ENCODE data around the gene CEACAM21. TPM values are rescaled to one million over a fixed set of nuclear protein-coding genes. Genes with fewer than 3 reads are reported as not detected.

Gene CEACAM21
- total and polyA plus RNA-seq, 3 donors from 2014 or later: 0.71 to 3.6 (median 1.3) TPM

DNA sequence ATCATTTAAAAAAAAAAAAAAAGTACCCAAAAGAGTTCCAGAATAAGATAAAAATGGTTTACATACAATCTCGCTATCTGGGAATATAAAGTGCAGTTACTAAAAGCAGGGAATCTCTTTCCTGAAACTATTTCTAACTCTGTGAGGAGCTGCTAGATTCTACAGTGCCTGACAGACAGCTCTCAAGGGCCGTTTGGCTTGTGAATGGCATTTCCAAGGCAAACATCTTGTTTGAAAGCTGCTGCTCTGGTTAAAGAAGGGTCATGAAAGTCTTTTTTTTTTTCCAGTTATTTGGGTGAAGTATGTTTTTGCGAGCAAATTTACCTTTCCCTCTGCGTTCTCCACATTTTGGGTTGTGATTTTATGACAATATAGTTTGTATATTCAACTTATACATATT is 29.0 kb upstream of the CEACAM21 start:
- no peak for DNase-seq
- intact Hi-C loops (cut with DNase I; ENCODE audit: low total_unique reads): no loop called here
- H3K27me3 ChIP-seq: no peaks in the 10 kb centered on the region
- TF ChIP-seq, protein P1, sequence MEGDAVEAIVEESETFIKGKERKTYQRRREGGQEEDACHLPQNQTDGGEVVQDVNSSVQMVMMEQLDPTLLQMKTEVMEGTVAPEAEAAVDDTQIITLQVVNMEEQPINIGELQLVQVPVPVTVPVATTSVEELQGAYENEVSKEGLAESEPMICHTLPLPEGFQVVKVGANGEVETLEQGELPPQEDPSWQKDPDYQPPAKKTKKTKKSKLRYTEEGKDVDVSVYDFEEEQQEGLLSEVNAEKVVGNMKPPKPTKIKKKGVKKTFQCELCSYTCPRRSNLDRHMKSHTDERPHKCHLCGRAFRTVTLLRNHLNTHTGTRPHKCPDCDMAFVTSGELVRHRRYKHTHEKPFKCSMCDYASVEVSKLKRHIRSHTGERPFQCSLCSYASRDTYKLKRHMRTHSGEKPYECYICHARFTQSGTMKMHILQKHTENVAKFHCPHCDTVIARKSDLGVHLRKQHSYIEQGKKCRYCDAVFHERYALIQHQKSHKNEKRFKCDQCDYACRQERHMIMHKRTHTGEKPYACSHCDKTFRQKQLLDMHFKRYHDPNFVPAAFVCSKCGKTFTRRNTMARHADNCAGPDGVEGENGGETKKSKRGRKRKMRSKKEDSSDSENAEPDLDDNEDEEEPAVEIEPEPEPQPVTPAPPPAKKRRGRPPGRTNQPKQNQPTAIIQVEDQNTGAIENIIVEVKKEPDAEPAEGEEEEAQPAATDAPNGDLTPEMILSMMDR (IDR thresholded peaks at IDR 0.05): no peak
- no peak for TF ChIP-seq POLR2A (IDR thresholded peaks at IDR 0.05)
- H3K4me3 ChIP-seq: no peak overlapping the region
- 79 to 80% methylated on average over 4 of the region's 4 CpGs for WGBS, 2 donors
- no peaks in the 10 kb centered on the region for H3K4me1 ChIP-seq
- H3K27ac ChIP-seq: no peak overlapping the region
- no peaks in the 10 kb centered on the region for H3K9me3 ChIP-seq
- H3K36me3 ChIP-seq (ENCODE audit: low read depth, missing control alignments): no peaks in the 10 kb centered on the region

GRCh38 chr19:41547569-41547968 is 28.4 kb upstream of the CEACAM21 start:
- WGBS, 2 donors: 65 to 75% methylated on average over 2 of the region's 2 CpGs
- H3K27me3 ChIP-seq: no peaks in the 10 kb centered on the region
- intact Hi-C loops (cut with DNase I; ENCODE audit: low total_unique reads): no loop called here
- no peaks in the 10 kb centered on the region for H3K4me1 ChIP-seq
- no peaks in the 10 kb centered on the region for H3K9me3 ChIP-seq
- TF ChIP-seq, protein P1 (IDR thresholded peaks at IDR 0.05): no peak
- TF ChIP-seq POLR2A (IDR thresholded peaks at IDR 0.05): no peak
- DNase-seq: no peak
- H3K27ac ChIP-seq: no peak overlapping the region
- H3K36me3 ChIP-seq (ENCODE audit: low read depth, missing control alignments): no peaks in the 10 kb centered on the region
- no peak overlapping the region for H3K4me3 ChIP-seq

- no peak overlapping the region for H3K27ac ChIP-seq
- H3K27me3 ChIP-seq: no peaks in the 10 kb centered on the region
- H3K36me3 ChIP-seq (ENCODE audit: low read depth, missing control alignments): no peaks in the 10 kb centered on the region
- no peak for DNase-seq
- H3K4me1 ChIP-seq: no peaks in the 10 kb centered on the region
- no peak for TF ChIP-seq POLR2A (IDR thresholded peaks at IDR 0.05)
- TF ChIP-seq, protein P1 (IDR thresholded peaks at IDR 0.05): no peak
- H3K4me3 ChIP-seq: no peak overlapping the region
- intact Hi-C loops (cut with DNase I; ENCODE audit: low total_unique reads): no loop called here
- 64 to 73% methylated on average over 4 of the region's 4 CpGs for WGBS, 2 donors
- no peaks in the 10 kb centered on the region for H3K9me3 ChIP-seq
Measured at GRCh38 chr19:41548047-41548446, 27.9 kb upstream of the CEACAM21 start.

DNA sequence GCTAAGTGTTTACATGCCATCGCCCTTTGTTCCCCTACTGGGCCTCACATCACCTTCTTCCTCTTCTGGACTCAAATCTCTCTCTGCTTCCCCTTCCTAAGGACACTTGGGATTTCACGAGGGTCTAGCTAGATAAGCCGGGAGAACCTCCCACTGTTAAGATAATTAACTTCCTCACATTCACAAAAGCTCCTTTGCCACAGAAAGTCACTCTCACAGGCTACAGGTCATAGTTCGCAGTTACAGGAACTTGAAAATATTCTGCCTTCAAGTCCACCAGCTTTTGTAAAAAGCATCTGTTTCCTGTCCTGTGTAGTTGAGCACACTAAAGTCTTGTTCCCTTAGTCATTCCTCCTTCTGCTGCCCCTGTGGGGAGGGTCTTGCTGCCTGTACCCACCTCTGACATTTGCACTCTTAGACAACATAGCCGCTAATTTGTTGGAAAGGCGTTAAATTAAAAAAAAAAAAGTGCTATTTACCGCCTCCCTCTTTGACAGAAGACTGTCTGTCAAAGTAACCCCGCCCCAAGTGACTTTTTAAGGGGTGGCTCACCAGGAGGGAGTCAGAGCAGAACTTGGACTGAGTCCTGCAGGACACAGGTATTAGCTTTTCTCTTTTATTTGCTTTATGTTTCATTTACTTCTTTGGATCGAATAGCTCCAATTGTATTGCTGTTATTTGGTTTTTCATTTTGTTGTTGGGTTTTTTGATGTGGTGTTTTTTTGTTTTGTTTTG is 26.8 kb upstream of the CEACAM21 start:
- Histone ChIP-seq H3K36me3 (ENCODE audit: low read depth, missing control alignments) (no peaks in the 10 kb centered on the region), H3K4me3 (no peak overlapping the region), H3K27ac (peak overlapping the region in 1 of 2 donors; percentile 29), H3K4me1 (no peaks in the 10 kb centered on the region), H3K9me3 (no peaks in the 10 kb centered on the region), H3K27me3 (no peaks in the 10 kb centered on the region)
- WGBS, 2 donors: 45 to 48% methylated on average over 9 of the region's 9 CpGs
- TF ChIP-seq, protein P1 (IDR thresholded peaks at IDR 0.05): no peak
- TF ChIP-seq POLR2A (IDR thresholded peaks at IDR 0.05): no peak
- intact Hi-C loops (cut with DNase I; ENCODE audit: low total_unique reads): no loop called here
- no peak for DNase-seq

DNA sequence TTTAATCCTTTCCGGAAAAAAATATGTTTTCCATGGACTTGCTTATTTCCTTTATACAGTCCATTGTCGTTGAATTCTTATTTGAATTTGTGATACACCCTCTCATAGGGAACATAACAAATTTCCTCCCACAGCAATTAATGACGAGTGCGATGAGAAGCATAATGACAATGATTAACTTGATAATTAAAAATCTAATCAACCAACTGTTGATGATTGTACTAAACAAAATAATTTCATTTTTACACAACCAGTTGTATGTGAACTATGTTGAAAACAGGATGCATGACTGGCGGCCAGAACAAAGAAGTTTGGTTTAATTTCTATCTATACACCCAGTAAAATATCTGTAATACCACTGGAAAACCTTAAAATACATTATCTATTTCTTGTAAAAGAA is 26.1 kb upstream of the CEACAM21 start:
- intact Hi-C loops (cut with DNase I; ENCODE audit: low total_unique reads): no loop called here
- H3K9me3 ChIP-seq: no peaks in the 10 kb centered on the region
- no peaks in the 10 kb centered on the region for H3K27me3 ChIP-seq
- TF ChIP-seq, protein P1 (IDR thresholded peaks at IDR 0.05): no peak
- no peak for TF ChIP-seq POLR2A (IDR thresholded peaks at IDR 0.05)
- H3K36me3 ChIP-seq (ENCODE audit: low read depth, missing control alignments): no peaks in the 10 kb centered on the region
- WGBS, 2 donors: 79 to 86% methylated on average over 5 of the region's 5 CpGs
- no peak for DNase-seq
- no peak overlapping the region for H3K27ac ChIP-seq
- no peak overlapping the region for H3K4me3 ChIP-seq
- H3K4me1 ChIP-seq: no peaks in the 10 kb centered on the region

Data from testis (tissue), 3 donors.